Esophagus muscularis mucosa (tissue), 4 donors: Measurements from ENCODE around the gene XYLT1. TPM values are rescaled to one million over a fixed set of nuclear protein-coding genes. Genes with fewer than 3 reads are reported as not detected.

Experiments
- DNase-seq: peaks from one replicate; pipeline ENCODE4 v3.0.0-alpha.2; 2017; ENCODE audit errors: extremely low spot score
- H3K27ac ChIP-seq, 4 donors: fragments of 200-600 bp; sonication (generic); replicated peaks in 1 of 4; 1 replicate in 3 of 4; 2 replicates in 1 of 4; pipeline ENCODE4 v1.5.1; 2016 to 2019; ENCODE audit warnings: mild to moderate bottlenecking in 1 of 4
- H3K27me3 ChIP-seq, 4 donors: fragments of 200-600 bp; sonication (generic); one replicate each; pipeline versions ENCODE4 v1.5.1 to v1.6.0; 2016 to 2019
- H3K36me3 ChIP-seq, 4 donors: fragments of 200-600 bp; sonication (generic); one replicate each; pipeline ENCODE4 v1.5.1; 2016 to 2019
- H3K4me1 ChIP-seq, 4 donors: fragments of 200-600 bp; sonication (generic); one replicate each; pipeline ENCODE4 v1.5.1; 2016 to 2019
- H3K4me3 ChIP-seq, 4 donors: fragments of 200-600 bp; sonication (generic); 1 replicate in 2 of 4; 2 replicates in 2 of 4; pipeline ENCODE4 v1.5.1; 2016 to 2019; ENCODE audit warnings: mild to moderate bottlenecking in 4 of 4, moderate library complexity in 1 of 4
- H3K9me3 ChIP-seq, 4 donors: fragments of 200-600 bp; sonication (generic); 1 replicate in 3 of 4; 2 replicates in 1 of 4; pipeline ENCODE4 v1.5.1; 2016 to 2019
- CTCF ChIP-seq, 3 experiments: fragments of 200-600 bp in 2 of 3; fragments of 450-650 bp in 1 of 3; sonication (generic) in 2 of 3; IDR thresholded peaks; one replicate each; pipeline ENCODE4 v1.5.1; 2017 to 2019; ENCODE audit warnings: antibody characterized with exemption in 3 of 3, mild to moderate bottlenecking in 2 of 3, moderate library complexity in 1 of 3
- EP300 ChIP-seq: sonication (generic); formaldehyde crosslinking; IDR thresholded peaks from one replicate; pipeline ENCODE4 v1.6.1; 2017; ENCODE audit warnings: antibody characterized with exemption
- POLR2A ChIP-seq: fragments of 450-650 bp; IDR thresholded peaks from one replicate; pipeline ENCODE4 v1.6.1; 2017; ENCODE audit warnings: antibody characterized with exemption, moderate library complexity, mild to moderate bottlenecking, low read depth
- POLR2AphosphoS5 ChIP-seq, 2 donors: sonication (generic); formaldehyde crosslinking; IDR thresholded peaks; one replicate each; pipeline ENCODE4 v1.6.1; 2017; ENCODE audit warnings: antibody characterized with exemption in 2 of 2
- WGBS: methylation state at CpG from one replicate; pipeline ENCODE4 v1.1.5; 2018; 5-methylcytosine and 5-hydroxymethylcytosine counted together
- intact Hi-C: fragments of 100-400 bp; cut with DNase I; formaldehyde crosslinking; loops from one replicate; pipeline ENCODE4 v1.15.1; 2023
- total RNA-seq, 4 donors: library from RNA; depleted of rRNA; stranded (reverse); fragments of >200 nt; gene quantifications; one replicate each; pipeline versions ENCODE4 v1.1.0 to v1.2.1, GENCODE V29; 2016

XYLT1 gene
- total RNA-seq, 4 donors from 2014 or later: 25.2 to 57.1 (median 33.5) TPM

- no peak for DNase-seq
- intact Hi-C loops: no loop called here
- 97% methylated on average over 13 of the region's 13 CpGs for WGBS
- no peak for TF ChIP-seq EP300
- no peak for TF ChIP-seq POLR2AphosphoS5 (IDR thresholded peaks at IDR 0.05)
- TF ChIP-seq CTCF (IDR thresholded peaks at IDR 0.05): no peak
- no peak for TF ChIP-seq POLR2A
- H3K4me1 ChIP-seq: peaks cover 3 to 61% (median 54%) of the 10 kb centered on the region in 4 donors
- no peak overlapping the region for H3K4me3 ChIP-seq
- H3K9me3 ChIP-seq: no peaks in the 10 kb centered on the region
- H3K27ac ChIP-seq: no peak overlapping the region
- H3K36me3 ChIP-seq: peaks cover 0 to 4% (median 2%) of the 10 kb centered on the region in 4 donors
- no peaks in the 10 kb centered on the region for H3K27me3 ChIP-seq
Measured at GRCh38 chr16:17357307-17358062, 113.3 kb downstream of the XYLT1 start.

- no peak overlapping the region for H3K4me3 ChIP-seq
- DNase-seq: no peak
- TF ChIP-seq POLR2AphosphoS5 (IDR thresholded peaks at IDR 0.05) (no peak), CTCF (IDR thresholded peaks at IDR 0.05) (no peak), POLR2A (no peak)
- no peak overlapping the region for H3K27ac ChIP-seq
- H3K4me1 ChIP-seq: peaks cover 3 to 55% (median 51%) of the 10 kb centered on the region in 4 donors
- peaks cover 0 to 4% (median 2%) of the 10 kb centered on the region in 4 donors for H3K36me3 ChIP-seq
- H3K9me3 ChIP-seq: no peaks in the 10 kb centered on the region
- 84% methylated on average over 11 of the region's 11 CpGs for WGBS
- intact Hi-C loops: no loop called here
- H3K27me3 ChIP-seq: no peaks in the 10 kb centered on the region
Measured at GRCh38 chr16:17356243-17356933, 114.4 kb downstream of the XYLT1 start.

- H3K4me3 ChIP-seq: no peak overlapping the region
- intact Hi-C loops: no loop called here
- no peak for DNase-seq
- H3K27ac ChIP-seq: no peak overlapping the region
- H3K9me3 ChIP-seq: no peaks in the 10 kb centered on the region
- H3K4me1 ChIP-seq: peaks cover 3 to 51% (median 47%) of the 10 kb centered on the region in 4 donors
- TF ChIP-seq CTCF (IDR thresholded peaks at IDR 0.05) (no peak), EP300 (no peak), POLR2AphosphoS5 (IDR thresholded peaks at IDR 0.05) (no peak), POLR2A (no peak)
- H3K36me3 ChIP-seq: peaks cover 0 to 4% (median 2%) of the 10 kb centered on the region in 4 donors
- no peaks in the 10 kb centered on the region for H3K27me3 ChIP-seq
- 77% methylated on average over 4 of the region's 4 CpGs for WGBS
Measured at GRCh38 chr16:17354685-17355084, 116.1 kb downstream of the XYLT1 start.

- Histone ChIP-seq H3K4me1 (peaks cover 3 to 46% (median 42%) of the 10 kb centered on the region in 4 donors), H3K36me3 (peaks cover 0 to 4% (median 2%) of the 10 kb centered on the region in 4 donors), H3K27ac (no peak overlapping the region), H3K27me3 (no peaks in the 10 kb centered on the region), H3K4me3 (no peak overlapping the region), H3K9me3 (no peaks in the 10 kb centered on the region)
- no peak for DNase-seq
- WGBS: 37% methylated on average over 10 of the region's 10 CpGs
- TF ChIP-seq CTCF (IDR thresholded peaks at IDR 0.05): no peak
- no peak for TF ChIP-seq EP300
- no peak for TF ChIP-seq POLR2AphosphoS5 (IDR thresholded peaks at IDR 0.05)
- TF ChIP-seq POLR2A: no peak
- intact Hi-C loops: no loop called here
Measured at GRCh38 chr16:17354141-17354601, 116.6 kb downstream of the XYLT1 start.
